ENCODE results near the gene CHD1L.

CHD1L gene

DNA sequence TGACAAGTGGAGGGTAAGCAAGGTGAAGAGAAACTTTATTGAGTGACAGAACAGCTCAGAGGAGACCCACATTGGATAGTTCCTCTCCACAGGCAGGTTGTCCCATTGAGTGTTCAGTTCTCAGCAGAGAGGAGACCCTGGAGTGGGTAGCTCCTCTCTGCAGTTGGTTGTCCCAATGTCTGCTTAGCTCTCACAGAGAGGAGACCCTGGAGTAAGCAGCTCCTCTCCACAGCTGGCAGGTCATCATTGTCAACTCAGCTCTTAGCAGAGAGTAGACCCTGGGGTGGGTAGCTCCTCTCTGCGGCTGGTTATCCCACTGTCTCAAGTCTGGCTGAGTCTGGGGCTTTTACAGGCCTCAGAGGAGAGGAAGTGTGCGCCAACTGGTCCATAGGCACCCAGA, 6.0 kb upstream of the CHD1L start:
- Histone ChIP-seq H3K27me3 (ENCODE audit: insufficient read depth, poor library complexity, severe bottlenecking) (no peaks in the 10 kb centered on the region), H3K4me3 (replicated peaks; ENCODE audit: insufficient read depth, low read length) (no peak overlapping the region), H3K27ac (replicated peaks) (no peak overlapping the region)
- TF ChIP-seq SPI1 (IDR thresholded peaks at IDR 0.05; ENCODE audit: borderline replicate concordance, low read depth) = no peak
- no peak for TF ChIP-seq REST (IDR thresholded peaks at IDR 0.05; ENCODE audit: insufficient replicate concordance, low read depth)
- no peak for TF ChIP-seq GABPA (IDR thresholded peaks at IDR 0.05; ENCODE audit: low read depth)
- TF ChIP-seq CTCF (IDR thresholded peaks at IDR 0.05; ENCODE audit: insufficient read depth, low read length) = no peak
- TF ChIP-seq POLR2AphosphoS5 (IDR thresholded peaks at IDR 0.05; ENCODE audit: low read depth) = no peak
- DNase-seq (ENCODE audit: low read depth in 1 of 2, low spot score in 1 of 2) = no peak

DNA sequence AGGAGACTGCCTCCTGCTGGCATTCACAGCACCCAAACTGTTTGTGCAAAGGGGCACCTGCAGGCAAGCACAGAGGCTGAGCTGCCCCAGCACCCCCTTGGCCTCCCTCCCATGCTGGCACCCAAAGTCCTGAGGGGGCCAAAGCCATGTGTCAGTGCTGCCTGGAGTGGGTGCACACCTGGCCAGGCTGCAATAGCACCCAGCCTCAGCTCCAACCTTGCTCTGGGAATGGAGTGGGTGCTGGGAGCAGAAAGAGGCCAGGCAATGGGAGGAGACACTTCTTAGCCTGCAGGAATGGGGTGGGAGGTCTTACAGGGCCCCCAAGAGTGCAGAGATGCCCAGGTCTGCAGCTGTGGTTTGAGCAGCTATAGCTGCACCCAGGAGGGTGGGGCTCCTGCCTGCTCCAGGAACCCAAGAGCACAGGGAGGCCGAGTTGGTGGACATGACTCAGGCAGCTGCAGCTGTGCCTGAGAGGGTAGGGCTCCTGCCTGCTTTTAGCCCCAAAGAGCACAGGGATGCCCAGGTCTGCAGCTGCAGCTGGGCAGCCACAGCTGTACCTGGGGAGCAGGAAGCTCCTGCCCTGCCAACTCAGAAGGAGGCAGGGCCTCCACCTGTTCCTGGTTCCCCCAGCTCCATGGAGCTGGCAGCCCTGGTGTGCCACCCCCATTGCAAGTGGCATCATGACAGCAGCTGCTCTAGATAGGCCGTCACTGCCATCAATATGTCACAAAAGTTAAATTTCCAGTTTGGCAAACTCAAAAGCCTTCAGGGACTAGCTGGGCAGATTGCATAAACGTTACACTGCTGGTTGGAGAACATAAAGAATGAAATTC, 5.3 kb upstream of the CHD1L start:
- no peak overlapping the region for H3K4me3 ChIP-seq (replicated peaks; ENCODE audit: insufficient read depth, low read length)

More for the DNA sequence above, 5.3 kb upstream of the CHD1L start:
- no peak for DNase-seq (ENCODE audit: low read depth in 1 of 2, low spot score in 1 of 2)
- no peaks in the 10 kb centered on the region for H3K27me3 ChIP-seq (ENCODE audit: insufficient read depth, poor library complexity, severe bottlenecking)
- H3K27ac ChIP-seq (replicated peaks) = no peak overlapping the region
- no peak for TF ChIP-seq SPI1 (IDR thresholded peaks at IDR 0.05; ENCODE audit: borderline replicate concordance, low read depth)
- no peak for TF ChIP-seq GABPA (IDR thresholded peaks at IDR 0.05; ENCODE audit: low read depth)
- TF ChIP-seq REST (IDR thresholded peaks at IDR 0.05; ENCODE audit: insufficient replicate concordance, low read depth) = no peak
- no peak for TF ChIP-seq POLR2AphosphoS5 (IDR thresholded peaks at IDR 0.05; ENCODE audit: low read depth)
- no peak for TF ChIP-seq CTCF (IDR thresholded peaks at IDR 0.05; ENCODE audit: insufficient read depth, low read length)
